Mesothelial cell of epicardium (in vitro differentiated cells): Measurements from ENCODE around the gene MAIP1. TPM values are rescaled to one million over a fixed set of nuclear protein-coding genes. Genes with fewer than 3 reads are reported as not detected.

Experiments
- DNase-seq, 2 experiments: peaks; one replicate each; pipeline ENCODE4 v3.0.0; 2021; ENCODE audit warnings: low spot score in 2 of 2; ENCODE audit not compliant: unreplicated experiment in 2 of 2
- H3K27ac Mint-ChIP-seq: 2 replicates; pipeline ENCODE4 v1.8.0; 2021; ENCODE audit warnings: mixed read lengths
- H3K27me3 Mint-ChIP-seq: 2 replicates; pipeline ENCODE4 v1.8.0; 2021; ENCODE audit warnings: low read depth, mixed read lengths
- H3K36me3 Mint-ChIP-seq: 2 replicates; pipeline ENCODE4 v1.8.0; 2021; ENCODE audit warnings: mixed read lengths
- H3K4me1 Mint-ChIP-seq: 2 replicates; pipeline ENCODE4 v1.8.0; 2021; ENCODE audit warnings: mixed read lengths
- H3K4me3 Mint-ChIP-seq: 2 replicates; pipeline ENCODE4 v1.8.0; 2021; ENCODE audit warnings: mild to moderate bottlenecking, moderate library complexity, mixed read lengths
- H3K9me3 Mint-ChIP-seq: 2 replicates; pipeline ENCODE4 v1.8.0; 2021; ENCODE audit warnings: mixed read lengths
- CTCF ChIP-seq: fragments of 200-600 bp; sonication (generic); IDR thresholded peaks from one replicate; pipeline ENCODE4 v1.5.0; 2021; ENCODE audit warnings: antibody characterized with exemption; ENCODE audit not compliant: unreplicated experiment
- total RNA-seq: library from RNA; stranded (reverse); gene quantifications from 3 replicates; pipeline ENCODE4 v1.2.1, GENCODE V29; 2021

Gene MAIP1
- total RNA-seq, 1 donor from 2014 or later: 20.2 TPM

- peaks cover 6% of the 10 kb centered on the region for H3K9me3 Mint-ChIP-seq
- DNase-seq: no peak
- TF ChIP-seq CTCF: no peak
- H3K27ac Mint-ChIP-seq: no peak overlapping the region
- peaks cover 10% of the 10 kb centered on the region for H3K4me1 Mint-ChIP-seq
- no peak overlapping the region for H3K4me3 Mint-ChIP-seq
- no peaks in the 10 kb centered on the region for H3K27me3 Mint-ChIP-seq
- no peaks in the 10 kb centered on the region for H3K36me3 Mint-ChIP-seq
These were observed 22.6 kb downstream of the MAIP1 start for GRCh38 chr2:199977984-199978415.

GRCh38 chr2:199979398-199979797 is 24.0 kb downstream of the MAIP1 start:
- Mint-ChIP-seq H3K9me3 (peaks cover 6% of the 10 kb centered on the region), H3K4me3 (peak overlapping the region; percentile 54), H3K27me3 (no peaks in the 10 kb centered on the region), H3K36me3 (no peaks in the 10 kb centered on the region), H3K4me1 (peaks cover 10% of the 10 kb centered on the region), H3K27ac (no peak overlapping the region)
- TF ChIP-seq CTCF: no peak
- no peak for DNase-seq

- H3K4me1 Mint-ChIP-seq: peaks cover 10% of the 10 kb centered on the region
- no peaks in the 10 kb centered on the region for H3K36me3 Mint-ChIP-seq
- peak overlapping the region; percentile 54 for H3K4me3 Mint-ChIP-seq
- peak; percentile 63 to 89 for DNase-seq
- H3K27me3 Mint-ChIP-seq: no peaks in the 10 kb centered on the region
- no peak overlapping the region for H3K27ac Mint-ChIP-seq
- H3K9me3 Mint-ChIP-seq: peaks cover 6% of the 10 kb centered on the region
- TF ChIP-seq CTCF: peak; percentile 98
These were observed 24.6 kb downstream of the MAIP1 start for GRCh38 chr2:199979832-199980628.

- Mint-ChIP-seq H3K27me3 (no peaks in the 10 kb centered on the region), H3K4me1 (peaks cover 10% of the 10 kb centered on the region), H3K4me3 (no peak overlapping the region), H3K27ac (no peak overlapping the region), H3K36me3 (no peaks in the 10 kb centered on the region), H3K9me3 (no peaks in the 10 kb centered on the region)
- no peak for DNase-seq
- no peak for TF ChIP-seq CTCF
These were observed 26.9 kb downstream of the MAIP1 start for GRCh38 chr2:199982126-199982843.

GRCh38 chr2:199983534-199983933 is 28.2 kb downstream of the MAIP1 start:
- Mint-ChIP-seq H3K4me3 (no peak overlapping the region), H3K9me3 (no peaks in the 10 kb centered on the region), H3K27ac (no peak overlapping the region), H3K27me3 (no peaks in the 10 kb centered on the region), H3K4me1 (peaks cover 8% of the 10 kb centered on the region), H3K36me3 (no peaks in the 10 kb centered on the region)
- TF ChIP-seq CTCF: no peak
- DNase-seq: no peak
